Stimulated activated CD8-positive, alpha-beta memory T cell treated with anti-CD3 and anti-CD28 coated beads, Interleukin-12 subunit alpha, Interleukin-12 subunit beta, amount 100 ng/mL, for 4 hours (primary cell): Measurements from ENCODE around the gene RNMT.
"Not testable (repeated sequence)": the region's sequence is repeated elsewhere in the genome, so short reads cannot be mapped to it uniquely, and the experiment has no call there.

ENCODE experiments used
- DNase-seq: peaks from one replicate; pipeline ENCODE4 v3.0.0-alpha.2; 2020; ENCODE audit warnings: low read depth

The RNMT gene

GRCh38 chr18:13735681-13736080, 9.2 kb downstream of the RNMT start:
- no peak for DNase-seq

- DNase-seq, result no peak
Measured at GRCh38 chr18:13745696-13746095, 19.2 kb downstream of the RNMT start.

- no peak for DNase-seq
Measured at GRCh38 chr18:13746633-13747032, 20.2 kb downstream of the RNMT start.

- DNase-seq, result not testable (repeated sequence)
Measured at GRCh38 chr18:13751599-13751998, 25.1 kb downstream of the RNMT start.

- no peak for DNase-seq
Measured at GRCh38 chr18:13756261-13756660, 29.8 kb downstream of the RNMT start.

- DNase-seq, result no peak
Measured at GRCh38 chr18:13756671-13757070, 30.2 kb downstream of the RNMT start.

GRCh38 chr18:13758622-13759021, 32.1 kb downstream of the RNMT start:
- no peak for DNase-seq

GRCh38 chr18:13760047-13760446, 33.6 kb downstream of the RNMT start:
- DNase-seq, result no peak

- no peak for DNase-seq
Measured at GRCh38 chr18:13762690-13763439, 36.4 kb downstream of the RNMT start.

GRCh38 chr18:13775058-13775457, 48.6 kb downstream of the RNMT start:
- DNase-seq, result no peak

- DNase-seq, result no peak
Measured at GRCh38 chr18:13791181-13791580, 64.7 kb downstream of the RNMT start.

- DNase-seq, result no peak
Measured at GRCh38 chr18:13793819-13794218, 67.3 kb downstream of the RNMT start.

- DNase-seq, result no peak
Measured at GRCh38 chr18:13796515-13796914, 70.0 kb downstream of the RNMT start.

- DNase-seq, result no peak
Measured at GRCh38 chr18:13797157-13797611, 70.7 kb downstream of the RNMT start.

- no peak for DNase-seq
Measured at GRCh38 chr18:13799396-13799795, 72.9 kb downstream of the RNMT start.

GRCh38 chr18:13800505-13801259, 74.2 kb downstream of the RNMT start:
- no peak for DNase-seq

GRCh38 chr18:13801260-13801601, 74.8 kb downstream of the RNMT start:
- no peak for DNase-seq

GRCh38 chr18:13804305-13804704, 77.8 kb downstream of the RNMT start:
- no peak for DNase-seq

- DNase-seq, result no peak
Measured at GRCh38 chr18:13808294-13809042, 82.0 kb downstream of the RNMT start.

GRCh38 chr18:13809043-13809430, 82.6 kb downstream of the RNMT start:
- no peak for DNase-seq

GRCh38 chr18:13809531-13810255, 83.2 kb downstream of the RNMT start:
- DNase-seq, result no peak

GRCh38 chr18:13810950-13811485, 84.5 kb downstream of the RNMT start:
- no peak for DNase-seq
